Measurements from ENCODE around the gene ATG7. TPM values are rescaled to one million over a fixed set of nuclear protein-coding genes. Genes with fewer than 3 reads are reported as not detected.
A peak's percentile ranks its signal among the peaks of the same experiment; 100 is the strongest.

Gene ATG7
- total and polyA plus RNA-seq, 8 donors: 25.0 to 73.3 (median 29.6) TPM

GRCh38 chr3:11367143-11367693, 95.0 kb downstream of the ATG7 start:
- H3K9me3 ChIP-seq: no peaks in the 10 kb centered on the region
- peaks cover 0 to 80% of the 10 kb centered on the region in 2 donors for H3K36me3 ChIP-seq
- ATAC-seq: peak; percentile 76
- DNase-seq: peak in 3 of 4 donors; percentile 50 to 91 (median 69)
- peak overlapping the region; percentile 80 for H3K27ac ChIP-seq
- intact Hi-C loops (cut with DNase I): no loop called here
- H3K27me3 ChIP-seq: no peaks in the 10 kb centered on the region
- TF ChIP-seq CTCF (IDR thresholded peaks at IDR 0.05): no peak
- no peak overlapping the region for H3K4me3 ChIP-seq
- peaks cover 7 to 26% of the 10 kb centered on the region in 2 donors for H3K4me1 ChIP-seq

GRCh38 chr3:11370191-11370590, 98.0 kb downstream of the ATG7 start:
- H3K36me3 ChIP-seq: peaks cover 0 to 69% of the 10 kb centered on the region in 2 donors
- peaks cover 7 to 26% of the 10 kb centered on the region in 2 donors for H3K4me1 ChIP-seq
- DNase-seq (peak in 2 of 4 donors; percentile 59 to 89), ATAC-seq (no peak)
- no peak overlapping the region for H3K4me3 ChIP-seq
- no peak for TF ChIP-seq CTCF (IDR thresholded peaks at IDR 0.05)
- H3K9me3 ChIP-seq: no peaks in the 10 kb centered on the region
- H3K27me3 ChIP-seq: no peaks in the 10 kb centered on the region
- peak overlapping the region in 1 of 2 donors; percentile 25 for H3K27ac ChIP-seq
- intact Hi-C loops (cut with DNase I): no loop called here

- no peaks in the 10 kb centered on the region for H3K27me3 ChIP-seq
- no peak overlapping the region for H3K27ac ChIP-seq
- intact Hi-C loops (cut with DNase I): no loop called here
- H3K4me3 ChIP-seq: no peak overlapping the region
- no peak for TF ChIP-seq CTCF (IDR thresholded peaks at IDR 0.05)
- peaks cover 0 to 61% of the 10 kb centered on the region in 2 donors for H3K36me3 ChIP-seq
- ATAC-seq: no peak
- H3K9me3 ChIP-seq: no peaks in the 10 kb centered on the region
- no peak for DNase-seq
- peaks cover 7 to 22% of the 10 kb centered on the region in 2 donors for H3K4me1 ChIP-seq
Measured at GRCh38 chr3:11370966-11371365, 98.8 kb downstream of the ATG7 start.

- peaks cover 7 to 14% of the 10 kb centered on the region in 2 donors for H3K4me1 ChIP-seq
- ATAC-seq: no peak
- no peak for TF ChIP-seq CTCF (IDR thresholded peaks at IDR 0.05)
- H3K9me3 ChIP-seq: no peaks in the 10 kb centered on the region
- no peak overlapping the region for H3K4me3 ChIP-seq
- intact Hi-C loops (cut with DNase I): no loop called here
- DNase-seq: no peak
- H3K36me3 ChIP-seq: peaks cover 0 to 60% of the 10 kb centered on the region in 2 donors
- H3K27me3 ChIP-seq: no peaks in the 10 kb centered on the region
- no peak overlapping the region for H3K27ac ChIP-seq
Measured at GRCh38 chr3:11371747-11372146, 99.5 kb downstream of the ATG7 start.

- DNase-seq: no peak
- no peak overlapping the region for H3K4me3 ChIP-seq
- H3K27me3 ChIP-seq: no peaks in the 10 kb centered on the region
- peaks cover 0 to 63% of the 10 kb centered on the region in 2 donors for H3K36me3 ChIP-seq
- TF ChIP-seq CTCF (IDR thresholded peaks at IDR 0.05): no peak
- intact Hi-C loops (cut with DNase I): no loop called here
- peaks cover 0 to under 1% of the 10 kb centered on the region in 2 donors for H3K4me1 ChIP-seq
- no peak for ATAC-seq
- H3K27ac ChIP-seq: no peak overlapping the region
- no peaks in the 10 kb centered on the region for H3K9me3 ChIP-seq
Measured at GRCh38 chr3:11373235-11373634, 101.0 kb downstream of the ATG7 start.
